CD4-positive, alpha-beta T cell treated with Interleukin-6 for 4 hours (primary cell): ENCODE results near the gene ASB8.
A peak's percentile ranks its signal among the peaks of the same experiment; 100 is the strongest.

Experiments used
- DNase-seq: peaks from one replicate; pipeline ENCODE4 v3.0.0-alpha.2; 2020; ENCODE audit warnings: mixed read lengths

The ASB8 gene

GRCh38 chr12:48157018-48157888 lies at the start of gene ASB8:
TSS of gene ASB8 (minus strand) at chr12:48157515. CDS start at chr12:48153496, 4,019 bp downstream.
- DNase-seq, result peak; percentile 99

- DNase-seq, result no peak
These were observed 45.9 kb upstream of the ASB8 start, which contains the start of gene OR10AD1 for GRCh38 chr12:48203192-48203591. TSS of gene OR10AD1 (minus strand) at chr12:48203292. CDS start at chr12:48203292, 0 bp downstream.

GRCh38 chr12:48202766-48203165 lies 45.5 kb upstream of the ASB8 start:
- no peak for DNase-seq

GRCh38 chr12:48201516-48201915 lies 44.2 kb upstream of the ASB8 start:
- DNase-seq, result no peak

GRCh38 chr12:48201091-48201490 lies 43.8 kb upstream of the ASB8 start:
- no peak for DNase-seq

- peak; percentile 30 for DNase-seq
These were observed 42.5 kb upstream of the ASB8 start for GRCh38 chr12:48199774-48200221.

- DNase-seq, result no peak
These were observed 41.7 kb upstream of the ASB8 start for GRCh38 chr12:48198985-48199384.

- DNase-seq, result peak; percentile 40
These were observed 41.3 kb upstream of the ASB8 start for GRCh38 chr12:48198672-48198971.

- DNase-seq, result peak; percentile 94
These were observed 40.8 kb upstream of the ASB8 start for GRCh38 chr12:48197971-48198671.

- peak; percentile 37 for DNase-seq
These were observed 40.2 kb upstream of the ASB8 start for GRCh38 chr12:48197549-48197970.

GRCh38 chr12:48194799-48195201 lies 37.5 kb upstream of the ASB8 start:
- DNase-seq, result no peak

GRCh38 chr12:48193623-48194022 lies 36.3 kb upstream of the ASB8 start:
- no peak for DNase-seq

GRCh38 chr12:48192861-48193260 lies 35.5 kb upstream of the ASB8 start:
- no peak for DNase-seq

- DNase-seq, result no peak
These were observed 33.8 kb upstream of the ASB8 start for GRCh38 chr12:48191096-48191495.

GRCh38 chr12:48189331-48190125 lies 32.2 kb upstream of the ASB8 start:
- peak; percentile 75 for DNase-seq

- no peak for DNase-seq
These were observed 30.8 kb upstream of the ASB8 start for GRCh38 chr12:48187916-48188695.

- DNase-seq, result no peak
These were observed 28.0 kb upstream of the ASB8 start for GRCh38 chr12:48185181-48185919.

- no peak for DNase-seq
These were observed 27.2 kb upstream of the ASB8 start for GRCh38 chr12:48184549-48184922.

- peak; percentile 19 for DNase-seq
These were observed 26.7 kb upstream of the ASB8 start for GRCh38 chr12:48183876-48184548.

- DNase-seq, result peak; percentile 79
These were observed 26.0 kb upstream of the ASB8 start, which contains the start of gene CCDC184 for GRCh38 chr12:48183091-48183875. TSS of gene CCDC184 (plus strand) at chr12:48183644. CDS start at chr12:48184123, 479 bp downstream.
